NCI-H2081 treated with DMSO at 0.1 percent for 48 hours (cell line): Measurements from ENCODE around the gene KCNJ2.

Experiments
- DNase-seq: peaks from one replicate; lab custom pipeline; 2025; lab: John Stamatoyannopoulos, UW

The KCNJ2 gene

GRCh38 chr17:70205401-70205800, 36.1 kb downstream of the KCNJ2 start:
- no peak for DNase-seq

GRCh38 chr17:70206361-70207010, 37.2 kb downstream of the KCNJ2 start:
- DNase-seq: no peak

GRCh38 chr17:70207184-70207583, 37.9 kb downstream of the KCNJ2 start:
- DNase-seq: no peak

- DNase-seq: no peak
These were observed 38.9 kb downstream of the KCNJ2 start for GRCh38 chr17:70208080-70208794.

- no peak for DNase-seq
These were observed 39.7 kb downstream of the KCNJ2 start for GRCh38 chr17:70208825-70209555.

- no peak for DNase-seq
These were observed 46.3 kb downstream of the KCNJ2 start for GRCh38 chr17:70215656-70216055.

GRCh38 chr17:70217571-70217970, 48.2 kb downstream of the KCNJ2 start:
- DNase-seq: no peak

GRCh38 chr17:70225276-70225675, 55.9 kb downstream of the KCNJ2 start:
- no peak for DNase-seq
